CD4-positive, alpha-beta T cell treated with Interleukin-6 for 4 hours (primary cell): Measurements from ENCODE around the gene KCNMA1.

ENCODE experiments used
- DNase-seq: peaks from one replicate; pipeline ENCODE4 v3.0.0-alpha.2; 2020; ENCODE audit warnings: mixed read lengths

KCNMA1 gene

DNA sequence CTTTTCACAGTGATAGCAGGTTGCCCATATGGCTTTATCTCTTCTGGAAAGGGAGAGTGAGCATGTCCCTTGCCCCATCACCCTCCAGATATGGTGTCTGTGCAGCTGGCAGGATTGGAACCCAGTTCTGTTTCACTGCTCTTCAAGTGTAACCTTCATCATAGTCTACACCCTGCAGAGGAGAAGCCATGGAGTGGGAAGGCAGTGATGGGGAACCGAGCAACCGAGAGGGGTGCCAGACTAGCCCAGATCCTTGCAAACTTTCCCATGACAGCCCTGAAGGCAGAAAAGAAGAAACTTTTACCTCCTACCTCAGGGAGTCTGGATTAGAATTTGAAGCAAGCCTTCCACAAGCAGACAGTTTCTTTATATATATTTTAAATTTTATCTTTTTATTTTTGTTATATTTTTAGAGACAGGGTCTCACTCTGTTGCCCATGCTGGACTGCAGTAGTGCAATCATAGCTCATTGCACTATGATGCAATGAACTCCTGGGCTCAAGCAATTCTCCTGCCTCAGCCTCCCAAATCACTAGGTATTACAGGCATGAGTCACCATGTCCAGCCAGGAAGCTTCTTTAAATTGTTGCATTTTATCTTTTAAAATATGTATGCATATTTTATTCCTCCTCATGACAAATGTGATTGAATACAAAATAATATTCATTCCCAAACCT, 133.3 kb downstream of the KCNMA1 start:
- DNase-seq: no peak

DNA sequence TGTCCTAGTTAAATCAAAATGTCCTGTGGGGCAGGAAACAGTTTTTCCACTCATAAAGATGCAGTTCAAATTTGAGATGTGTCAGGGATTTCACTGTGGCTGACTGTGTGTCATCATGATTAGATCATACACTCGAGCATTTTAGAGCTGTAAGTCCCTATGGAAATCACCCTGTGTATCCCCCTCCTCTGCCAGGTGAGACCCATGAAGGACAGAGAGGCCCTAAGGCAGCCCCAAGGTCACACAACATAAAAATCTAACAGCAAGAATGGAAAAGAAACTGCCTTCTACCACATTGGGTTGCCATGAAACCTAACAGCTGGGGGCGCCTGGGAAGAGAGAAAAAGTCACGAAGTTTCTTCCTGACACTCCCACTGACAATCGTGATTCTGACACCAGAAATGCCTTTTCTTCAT, 135.8 kb downstream of the KCNMA1 start:
- DNase-seq: no peak

DNA sequence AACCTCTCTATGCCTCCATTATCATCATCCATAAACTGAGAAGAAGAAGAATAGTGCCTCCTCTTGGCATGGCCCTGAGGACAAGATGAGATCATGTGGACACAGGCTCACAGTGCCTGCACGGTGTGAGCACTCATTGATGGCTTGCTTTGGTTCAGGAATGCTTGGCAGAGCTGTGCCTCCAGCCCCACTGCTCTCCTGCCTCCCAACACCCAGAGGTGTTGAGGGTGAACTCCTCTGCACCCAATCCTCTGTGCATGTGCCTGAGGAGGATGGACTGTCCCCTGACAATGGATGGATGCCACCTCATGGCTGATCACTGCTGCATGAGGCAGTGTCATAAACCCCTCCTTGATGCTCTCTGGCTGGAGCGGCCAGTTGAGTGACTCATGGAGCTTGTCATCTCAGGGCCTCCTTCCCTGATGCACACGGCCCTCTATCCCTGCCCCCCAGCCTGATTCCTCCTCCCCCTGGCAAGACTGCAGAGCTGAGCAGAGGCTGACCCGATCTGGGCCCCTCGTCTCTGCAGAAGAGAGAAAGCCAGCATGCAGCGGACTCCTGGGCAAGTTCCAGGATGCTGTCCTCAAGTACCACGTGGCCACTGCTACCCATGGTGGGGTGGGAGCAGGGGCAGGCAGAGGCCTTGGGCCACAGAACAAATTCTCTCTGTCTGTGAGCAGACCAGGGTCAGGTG, 136.3 kb downstream of the KCNMA1 start:
- no peak for DNase-seq

DNA sequence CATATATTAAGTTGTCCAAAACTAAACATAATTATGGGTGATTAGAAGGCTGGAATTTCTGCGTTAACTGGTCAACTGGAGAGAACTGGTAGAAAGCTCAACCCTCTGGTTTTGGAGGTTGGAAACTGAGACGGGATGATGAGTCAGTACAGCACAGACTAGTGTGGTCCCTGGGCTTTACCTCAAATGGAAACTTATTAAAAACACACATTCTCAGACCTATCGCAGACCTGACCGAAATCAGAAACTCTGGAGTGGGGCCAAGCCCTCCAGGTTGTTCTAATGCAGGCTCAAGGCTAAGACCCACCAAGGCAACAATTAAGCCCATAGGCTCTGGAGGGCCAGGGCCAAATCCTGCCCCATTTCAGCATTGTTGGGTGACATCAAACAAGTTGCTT, 136.9 kb downstream of the KCNMA1 start:
- no peak for DNase-seq

DNA sequence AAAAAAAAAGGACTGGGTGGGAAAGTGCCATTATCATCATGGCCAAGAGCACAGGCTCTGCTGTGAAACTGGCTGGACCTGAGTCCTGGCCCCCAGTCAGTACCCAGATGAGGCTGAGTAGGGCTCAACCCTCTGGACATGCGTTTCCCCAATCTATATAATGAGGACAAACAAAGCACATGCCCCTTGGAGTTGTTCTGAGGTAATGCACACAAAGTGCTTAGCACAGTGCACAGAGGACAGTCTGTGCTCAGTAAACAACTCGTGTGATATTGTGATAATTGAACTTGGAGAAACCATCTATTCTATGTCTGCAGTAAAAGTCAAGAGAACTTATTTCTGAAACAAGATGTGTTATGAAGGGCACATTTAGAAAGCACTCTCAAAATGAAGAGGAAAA, 138.8 kb downstream of the KCNMA1 start:
- DNase-seq: no peak

DNA sequence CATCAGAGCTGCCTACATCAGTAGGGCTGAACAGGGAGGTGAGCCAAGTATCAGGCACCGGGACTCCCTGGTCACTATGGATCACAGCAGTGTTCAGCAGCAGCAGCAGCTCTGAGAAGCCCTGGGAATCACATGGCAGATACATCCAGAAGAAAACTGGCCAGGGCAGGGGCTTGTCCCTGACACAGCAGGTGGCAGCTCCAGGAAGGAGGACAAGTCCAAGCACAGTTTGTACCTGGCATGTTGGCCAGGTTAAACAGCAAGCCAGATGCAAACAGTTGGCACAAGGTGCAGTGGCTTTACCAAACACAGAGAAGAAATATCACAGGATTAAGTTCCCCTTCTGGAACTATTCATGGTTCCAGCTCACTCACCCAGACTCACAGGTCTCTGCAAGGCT, 139.4 kb downstream of the KCNMA1 start:
- DNase-seq: no peak

DNA sequence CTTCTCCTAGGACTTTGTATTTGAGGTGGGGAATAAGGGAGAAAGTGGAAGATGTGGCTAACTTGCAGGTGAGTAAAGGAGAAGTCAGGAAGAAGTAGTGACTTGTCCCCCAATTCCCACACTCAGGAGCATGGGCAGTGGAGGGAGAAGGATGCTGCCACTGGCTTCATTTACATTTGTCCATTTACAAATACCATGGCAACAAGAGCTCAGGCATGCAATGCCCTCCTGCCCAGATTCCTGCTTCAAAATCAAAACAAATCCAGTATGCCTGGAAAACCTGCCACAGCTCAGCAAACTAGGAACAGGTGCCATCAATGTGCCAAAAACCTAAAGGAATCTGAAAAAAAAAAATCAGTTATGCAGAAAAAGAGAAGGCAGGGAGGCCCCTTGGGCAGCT, 139.9 kb downstream of the KCNMA1 start:
- DNase-seq: no peak

DNA sequence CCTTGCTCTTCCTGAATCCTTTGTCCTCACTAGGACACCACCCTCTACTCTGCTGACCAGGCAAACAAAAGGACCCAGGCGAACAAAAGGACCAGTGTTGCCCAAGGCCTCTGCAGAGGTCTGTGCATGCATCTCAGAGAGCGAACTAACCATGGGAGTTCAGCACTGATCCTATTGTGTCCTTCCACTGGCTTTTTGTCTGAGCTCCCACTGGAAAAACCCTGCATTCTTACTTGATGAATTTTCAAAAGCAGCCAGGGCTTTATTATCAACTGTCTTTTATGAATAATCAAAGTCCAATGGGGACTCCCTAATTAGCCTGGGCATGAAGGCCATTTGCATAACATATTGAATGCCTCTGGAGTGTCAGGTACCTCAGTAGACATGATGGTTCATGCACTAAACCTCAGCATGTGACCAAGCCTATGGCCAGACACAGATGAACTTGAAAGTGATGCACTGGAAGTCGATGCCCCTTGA, 140.6 kb downstream of the KCNMA1 start:
- DNase-seq: no peak

DNA sequence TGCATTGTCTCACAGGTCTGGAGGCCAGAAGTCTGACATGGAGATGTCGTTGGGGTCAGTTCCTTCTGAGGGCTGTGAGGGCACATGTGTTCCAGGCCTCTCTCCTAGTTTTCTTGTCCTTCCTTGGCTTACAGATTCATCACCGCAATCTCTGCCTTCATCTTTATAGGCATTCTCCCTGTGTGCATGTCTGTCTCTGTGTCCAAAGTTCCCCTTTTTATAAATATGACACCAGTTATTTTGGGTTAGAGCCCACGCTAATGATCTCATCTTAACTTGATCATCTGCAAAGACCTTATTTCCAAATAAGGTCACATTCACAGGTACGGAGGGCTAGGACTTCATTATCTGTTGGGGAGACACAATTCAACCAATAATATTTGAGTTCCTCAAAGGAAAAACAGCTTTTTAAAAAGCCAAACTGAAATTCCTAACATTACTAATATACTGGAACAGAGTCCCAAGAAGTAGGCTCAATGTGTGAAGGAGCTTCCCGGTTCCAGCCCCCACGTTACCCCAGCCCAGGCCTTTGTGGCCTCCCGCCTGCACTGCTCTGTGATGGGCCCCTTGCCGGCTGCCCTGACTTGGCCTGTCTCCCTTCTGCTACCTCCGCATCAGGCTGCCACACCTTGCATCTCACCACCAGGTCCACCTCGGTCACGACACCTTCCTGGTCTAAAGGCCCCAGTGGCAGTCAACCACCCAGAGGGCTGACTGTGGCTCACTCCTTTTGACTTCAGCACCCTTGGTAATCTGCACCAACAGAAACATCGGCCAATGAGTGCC, 142.7 kb downstream of the KCNMA1 start:
- no peak for DNase-seq

DNA sequence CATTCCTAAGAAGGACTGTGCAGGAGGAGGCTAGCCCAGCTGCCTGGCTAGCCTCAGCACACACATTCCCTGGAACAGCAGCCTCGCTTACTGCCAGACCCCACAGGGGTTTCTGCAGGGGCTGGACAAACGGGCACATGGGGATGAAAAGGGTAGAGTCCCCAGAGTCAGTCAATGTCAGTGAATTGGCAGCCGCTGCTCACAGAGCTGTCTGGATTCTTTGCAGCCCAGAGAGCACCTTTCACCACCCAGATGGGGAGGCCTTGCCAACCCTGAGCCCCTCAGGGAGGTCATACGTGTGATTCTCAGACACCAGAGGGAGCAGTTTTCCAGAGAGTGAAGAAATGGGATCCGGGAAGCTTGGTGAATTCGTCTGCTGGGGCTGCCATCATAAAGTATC, 143.3 kb downstream of the KCNMA1 start:
- no peak for DNase-seq

DNA sequence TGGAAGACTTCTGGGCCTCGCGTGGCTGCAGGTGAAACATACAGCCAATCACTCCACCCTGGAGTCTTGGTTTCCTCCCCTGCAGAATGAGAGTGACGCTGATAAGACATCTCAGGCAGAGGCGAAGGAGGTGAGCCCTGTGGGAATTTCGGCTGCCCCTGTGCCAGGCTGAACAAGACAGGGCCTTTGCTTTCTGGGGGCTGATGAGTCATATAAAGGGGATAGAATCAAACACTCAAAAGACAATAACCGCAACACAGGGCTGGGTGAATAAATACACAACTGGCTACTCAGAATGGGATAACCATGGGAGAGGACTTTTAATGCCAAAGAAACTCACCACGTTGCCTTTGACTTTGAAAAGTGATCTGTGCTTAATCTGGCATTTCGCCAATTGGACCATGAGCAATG, 143.8 kb downstream of the KCNMA1 start:
- DNase-seq: no peak

DNA sequence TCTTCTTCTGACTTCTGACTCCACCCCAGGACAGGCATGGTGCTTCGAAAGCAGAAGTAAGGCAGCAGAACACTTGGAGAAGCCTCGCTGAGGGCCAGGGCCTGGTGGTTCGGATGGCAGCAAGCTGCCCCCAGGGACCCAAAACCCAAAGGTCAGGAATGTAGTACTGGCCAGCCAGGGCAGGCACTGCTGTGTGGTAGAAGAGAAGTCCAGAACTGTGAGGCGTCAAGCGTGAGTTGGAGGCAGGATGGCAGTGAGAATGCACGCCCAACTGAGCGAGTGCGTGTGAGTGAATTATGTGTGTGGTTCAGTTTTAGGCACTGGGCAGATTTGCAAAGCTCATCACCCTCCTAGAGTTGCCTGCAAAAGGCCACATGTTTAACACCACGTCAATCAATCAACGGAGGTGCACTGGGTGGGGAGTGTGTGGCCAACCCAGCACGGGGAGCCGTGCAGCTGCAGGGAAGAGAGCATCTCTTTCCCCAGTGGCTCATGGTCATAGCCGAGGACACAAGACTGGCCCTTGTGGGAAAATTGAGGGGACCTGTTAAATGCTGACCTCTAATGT, 144.3 kb downstream of the KCNMA1 start:
- no peak for DNase-seq

DNA sequence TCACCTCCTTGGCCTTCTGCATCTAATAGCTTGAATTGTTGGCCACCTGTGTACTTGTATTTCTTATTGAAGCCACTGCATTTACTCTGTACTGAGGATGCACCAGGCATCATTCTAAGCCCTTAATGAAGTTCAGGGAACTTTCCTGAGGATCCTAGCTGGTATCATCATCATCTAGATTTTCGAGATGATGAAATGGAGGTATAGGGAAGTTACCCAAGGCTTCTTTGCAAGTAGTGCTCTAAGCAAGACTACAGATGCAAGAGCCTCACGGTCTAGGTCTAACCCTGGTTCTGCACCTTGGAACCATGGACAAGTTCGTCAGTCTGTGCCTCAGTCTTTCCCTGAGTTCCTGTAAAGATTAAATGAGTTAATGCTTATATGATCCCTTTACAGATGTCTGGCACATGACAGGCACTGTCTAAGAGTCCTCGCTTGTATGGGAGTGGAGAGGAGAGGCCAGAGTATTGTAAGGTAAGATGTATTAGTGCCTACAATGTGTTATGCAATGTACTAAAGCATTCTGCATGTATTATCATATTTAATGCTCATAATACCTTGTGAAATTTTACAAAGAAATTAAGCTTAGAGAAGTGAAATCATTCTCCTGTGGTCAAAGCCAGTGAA, 145.1 kb downstream of the KCNMA1 start:
- DNase-seq: no peak

DNA sequence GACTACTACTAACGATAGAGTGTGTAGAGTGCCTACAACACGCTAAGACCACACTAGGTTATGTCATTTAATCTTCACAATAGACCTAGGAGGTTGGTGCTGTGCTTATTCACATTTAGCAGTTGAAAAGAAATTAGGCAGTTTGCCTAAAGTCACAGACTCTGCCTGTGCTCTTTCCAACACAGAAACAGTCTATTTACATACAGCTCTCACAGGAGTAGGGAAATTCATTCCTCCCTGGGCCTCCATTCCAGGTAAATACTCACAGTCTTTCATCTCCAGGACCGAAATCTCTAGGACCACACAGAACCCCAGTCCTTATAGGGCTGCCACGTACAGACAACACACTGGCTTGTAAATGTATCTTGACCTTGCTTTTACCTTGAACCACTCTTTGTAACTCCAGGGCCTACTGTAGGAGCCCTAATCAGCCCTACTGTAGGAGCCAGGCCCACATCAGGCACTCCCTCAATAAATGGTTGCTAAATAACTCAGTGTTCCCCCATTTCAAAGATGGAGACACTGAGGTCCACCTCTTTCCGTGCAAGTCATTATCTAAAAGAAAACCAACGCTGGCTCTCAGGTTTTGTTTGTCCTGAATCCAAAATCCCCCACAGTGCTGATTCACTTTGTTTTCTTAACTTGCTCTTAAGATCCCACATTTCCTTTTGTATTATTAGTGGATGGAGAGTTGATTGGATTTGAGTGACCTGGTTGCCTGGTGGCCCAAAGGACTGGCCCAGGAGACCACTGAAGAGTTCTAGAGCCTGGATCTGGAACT, 146.9 kb downstream of the KCNMA1 start:
- no peak for DNase-seq

DNA sequence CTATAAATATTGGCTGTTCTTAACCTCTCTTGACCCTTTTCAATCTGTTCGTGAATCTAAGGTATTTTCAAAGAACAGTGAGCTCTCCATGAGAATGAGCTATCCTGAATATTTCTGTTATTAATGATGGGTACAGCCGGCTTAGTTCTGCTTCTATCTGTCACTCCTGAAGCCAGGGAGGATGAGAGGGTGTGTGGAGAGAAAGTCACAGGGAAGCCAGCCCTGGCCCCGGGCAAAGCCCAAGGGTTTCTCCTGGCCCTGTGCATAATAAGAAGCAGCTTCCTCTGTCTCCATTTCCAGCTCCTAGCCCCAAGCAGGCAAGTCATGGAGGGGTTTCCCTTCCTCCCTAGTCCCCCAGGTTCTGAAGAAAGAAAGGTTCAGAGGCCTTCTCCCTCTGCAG, 151.1 kb downstream of the KCNMA1 start:
- no peak for DNase-seq

DNA sequence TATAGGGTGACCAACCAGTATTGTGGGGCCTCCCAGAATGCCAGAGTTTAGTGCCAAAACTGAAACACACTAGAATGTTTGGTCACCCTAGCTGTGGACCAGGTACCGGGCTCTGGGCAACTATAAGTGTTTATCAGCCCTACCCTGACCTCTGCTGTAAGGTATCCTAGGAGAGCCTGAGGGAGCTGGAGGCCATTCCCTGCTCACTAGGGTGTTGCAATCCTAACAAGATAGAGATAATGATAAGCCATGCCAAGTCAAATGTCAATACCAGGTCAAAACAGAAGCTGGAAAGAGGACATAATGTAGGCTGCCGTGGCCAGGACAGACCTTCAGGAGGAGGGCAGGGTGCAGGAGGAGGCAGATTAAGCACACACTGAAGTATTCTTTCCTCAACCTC, 151.8 kb downstream of the KCNMA1 start:
- no peak for DNase-seq

DNA sequence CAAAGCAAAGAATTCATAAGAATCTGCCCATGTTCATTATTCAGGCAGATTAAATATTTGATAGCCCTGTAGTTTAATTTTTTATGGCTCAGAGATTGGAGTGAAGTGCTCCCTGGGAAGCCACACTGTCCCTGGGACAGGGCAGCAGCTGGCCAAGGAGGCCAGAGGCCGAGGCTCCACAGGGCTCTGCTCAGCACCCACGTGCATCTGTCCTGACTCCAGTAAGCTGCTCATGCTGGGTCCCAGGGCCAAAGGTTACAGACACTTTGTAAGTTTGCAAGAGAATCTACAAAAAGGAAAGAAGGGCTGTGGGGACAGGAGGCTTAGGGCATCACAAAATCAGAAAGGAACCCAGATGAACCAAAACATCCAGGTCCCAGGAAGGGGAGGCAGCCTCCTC, 155.5 kb downstream of the KCNMA1 start:
- no peak for DNase-seq

DNA sequence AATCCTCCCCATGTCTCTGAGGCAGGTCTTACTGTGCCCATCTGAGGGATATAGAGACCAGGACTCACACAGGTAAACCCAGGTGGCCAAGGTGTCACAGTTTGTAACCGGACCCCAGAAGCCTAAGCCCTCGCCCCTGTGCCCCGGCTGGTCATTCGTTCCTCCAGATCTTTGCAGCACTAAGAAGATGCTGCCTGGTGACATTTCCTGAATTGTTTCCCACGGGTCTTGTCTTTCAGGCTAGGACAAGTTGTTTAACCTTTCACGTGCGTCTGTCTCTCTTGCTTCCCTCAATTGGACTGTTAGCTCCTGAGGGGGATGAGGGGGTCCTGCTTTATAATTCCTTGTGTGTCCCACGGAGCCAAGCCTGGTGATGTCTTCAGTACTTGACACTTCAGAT, 158.0 kb downstream of the KCNMA1 start:
- DNase-seq: no peak

DNA sequence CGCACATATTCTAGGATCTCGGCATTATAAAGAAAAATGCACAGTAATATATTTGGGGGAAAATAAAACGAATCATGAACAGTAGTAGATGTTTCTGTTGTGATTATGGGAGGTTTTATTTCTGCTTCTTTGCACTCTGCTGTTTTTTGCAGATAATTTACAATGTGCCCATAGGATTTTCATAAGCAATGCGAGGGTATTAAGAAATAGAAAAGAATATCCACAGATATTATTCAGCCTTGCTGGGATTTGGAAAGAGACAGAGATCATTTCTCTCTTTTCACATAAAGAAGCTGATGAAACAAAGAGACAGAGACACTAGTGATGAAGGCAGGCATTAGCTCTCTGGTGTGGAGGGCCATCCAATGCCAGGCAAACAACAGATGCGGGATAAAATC, 158.6 kb downstream of the KCNMA1 start:
- no peak for DNase-seq

DNA sequence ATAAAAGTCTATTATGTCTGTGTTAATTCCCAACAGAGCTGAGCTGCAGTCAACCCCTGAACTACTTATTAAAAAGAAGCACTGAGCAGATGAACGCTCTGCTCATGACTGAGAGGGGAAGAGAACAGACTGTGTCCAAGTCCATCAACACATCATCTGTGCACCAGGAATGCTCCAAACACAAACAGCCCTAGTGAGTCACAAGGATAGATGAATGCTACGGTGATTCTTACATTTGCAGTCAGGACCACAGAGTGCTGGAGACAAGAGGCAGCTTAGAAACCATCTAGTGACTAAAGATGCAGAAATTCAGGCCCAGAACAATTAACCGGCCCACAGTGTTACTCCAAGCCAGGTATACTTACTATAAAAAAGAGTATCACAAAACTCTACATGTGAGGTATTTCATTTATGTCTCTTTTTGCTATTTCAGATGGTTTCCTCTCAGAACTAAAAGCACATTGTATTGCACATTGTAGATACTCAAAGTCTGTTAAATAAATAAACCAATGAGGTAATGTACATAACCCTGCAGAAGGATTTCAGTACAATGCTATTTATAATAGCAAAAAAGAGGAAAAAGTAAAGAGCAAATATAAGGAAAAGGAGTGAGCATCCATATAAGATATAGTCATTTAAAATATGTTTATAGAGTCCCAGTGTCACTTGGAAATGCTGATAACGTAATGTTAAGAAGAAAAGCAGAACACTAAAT, 159.2 kb downstream of the KCNMA1 start:
- no peak for DNase-seq

DNA sequence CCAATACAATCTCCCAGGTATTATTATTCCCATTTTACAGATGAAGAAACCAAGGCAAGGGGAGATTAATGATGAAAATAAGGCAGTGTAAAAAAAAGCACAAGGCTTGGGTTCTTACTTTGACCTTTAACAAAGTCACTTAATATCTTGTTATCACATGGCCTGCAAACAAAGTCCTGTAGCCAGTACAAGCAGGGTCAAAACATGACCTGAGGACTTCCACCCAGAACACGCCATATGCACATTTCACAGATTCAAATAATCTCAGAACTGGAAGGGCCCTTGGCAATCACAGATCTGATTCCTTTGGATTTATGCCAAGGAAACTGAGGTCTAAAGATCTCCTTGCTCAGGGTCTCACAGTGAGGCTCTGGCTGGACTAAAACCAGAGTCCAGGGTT, 162.1 kb downstream of the KCNMA1 start:
- no peak for DNase-seq

DNA sequence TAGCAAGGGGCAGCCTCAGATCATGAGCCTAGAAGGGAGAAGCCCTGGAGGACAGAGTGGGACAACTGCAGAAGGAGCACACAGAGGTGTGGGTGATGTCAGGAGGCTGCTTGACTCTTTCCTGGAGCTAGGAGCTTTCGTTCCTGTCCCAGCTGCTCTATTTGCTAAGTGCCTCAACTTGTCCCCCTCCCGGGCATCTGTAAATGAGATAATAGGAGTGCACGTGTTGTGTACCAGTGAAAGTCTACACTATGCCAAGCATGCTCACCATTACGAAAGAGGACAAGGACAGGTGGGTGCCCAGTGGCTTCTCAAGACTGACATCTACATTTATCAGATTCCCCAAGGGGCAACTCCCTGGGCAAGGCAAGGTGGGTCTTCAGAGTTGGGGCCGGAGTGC, 162.7 kb downstream of the KCNMA1 start:
- no peak for DNase-seq
